NCI-H1436 (cell line): Measurements from ENCODE around the gene ALG14.
"Not testable (repeated sequence)": the region's sequence is repeated elsewhere in the genome, so short reads cannot be mapped to it uniquely, and the experiment has no call there.

Source experiments
- DNase-seq: peaks from one replicate; lab custom pipeline; 2025; lab: John Stamatoyannopoulos, UW

ALG14 gene

DNA sequence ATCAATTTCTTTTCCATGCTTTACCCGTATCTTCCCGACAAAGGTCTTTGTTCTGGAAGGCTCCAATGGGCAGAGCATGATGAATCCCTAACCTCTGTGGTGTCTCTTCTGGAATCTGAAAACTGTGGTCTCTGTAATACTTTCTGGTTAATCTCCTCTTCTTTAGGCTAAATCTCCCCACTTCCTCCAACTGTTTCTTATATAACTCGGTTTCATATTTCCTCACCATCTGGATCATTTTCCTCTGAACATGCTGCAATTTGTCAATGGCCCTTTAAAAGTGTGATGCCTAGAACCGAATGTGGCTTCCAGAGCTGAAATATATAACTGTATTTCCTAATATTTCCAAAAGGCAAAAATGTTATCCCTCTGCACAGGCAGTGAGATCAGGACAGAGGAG lies 66.1 kb downstream of the ALG14 start:
- DNase-seq = no peak

DNA sequence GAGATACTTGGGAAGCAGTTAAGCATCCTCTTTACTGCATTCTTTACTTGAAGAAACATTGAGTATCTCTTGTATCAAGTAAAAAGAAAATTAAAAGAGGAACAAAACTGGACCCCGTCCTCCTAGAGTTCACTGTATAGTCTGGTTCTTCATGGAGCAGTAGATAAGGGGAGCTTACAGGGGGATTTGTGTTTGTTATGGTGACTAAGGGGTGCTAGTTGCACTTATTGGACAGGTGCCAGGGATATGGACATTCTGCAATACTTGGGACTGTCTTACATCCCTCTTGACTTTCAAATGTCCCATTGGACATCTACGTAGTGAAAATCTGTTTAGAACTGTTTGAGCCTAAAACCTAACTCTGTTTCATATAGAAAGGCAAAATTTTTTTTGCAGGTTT lies 67.2 kb downstream of the ALG14 start:
- DNase-seq = no peak

DNA sequence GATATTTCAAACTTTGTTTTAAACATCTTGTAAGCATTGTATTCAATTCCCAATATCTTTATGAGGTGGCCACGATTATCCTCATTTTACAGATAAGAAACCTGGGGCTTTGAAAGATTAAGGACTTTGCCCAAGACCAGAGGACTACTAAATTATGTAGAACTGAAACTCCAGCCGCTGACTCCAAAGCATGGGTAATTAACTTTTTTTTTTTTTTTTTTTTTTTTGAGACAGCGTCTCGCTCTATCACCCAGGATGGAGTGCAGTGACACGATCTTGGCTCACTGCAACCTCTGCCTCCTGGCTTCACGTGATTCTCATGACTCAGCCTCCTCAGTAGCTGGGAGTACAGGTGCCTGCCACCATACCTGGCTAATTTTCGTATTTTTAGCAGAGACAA lies 68.7 kb downstream of the ALG14 start:
- no peak for DNase-seq

DNA sequence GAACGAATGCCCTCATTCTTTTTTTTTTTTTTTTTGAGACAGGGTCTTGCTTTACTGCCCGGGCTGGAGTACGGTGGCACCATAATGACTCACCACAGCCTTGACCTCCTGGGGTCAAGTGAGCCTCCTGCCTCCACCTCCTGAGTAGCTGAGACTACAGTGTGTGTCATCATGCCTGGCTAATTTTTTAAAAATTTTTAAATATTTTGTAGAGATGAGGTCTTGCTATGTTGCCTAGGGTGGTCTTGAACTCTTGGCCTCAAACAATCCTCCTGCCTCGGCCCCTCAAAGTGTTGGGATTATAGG lies 69.4 kb downstream of the ALG14 start:
- DNase-seq = no peak

DNA sequence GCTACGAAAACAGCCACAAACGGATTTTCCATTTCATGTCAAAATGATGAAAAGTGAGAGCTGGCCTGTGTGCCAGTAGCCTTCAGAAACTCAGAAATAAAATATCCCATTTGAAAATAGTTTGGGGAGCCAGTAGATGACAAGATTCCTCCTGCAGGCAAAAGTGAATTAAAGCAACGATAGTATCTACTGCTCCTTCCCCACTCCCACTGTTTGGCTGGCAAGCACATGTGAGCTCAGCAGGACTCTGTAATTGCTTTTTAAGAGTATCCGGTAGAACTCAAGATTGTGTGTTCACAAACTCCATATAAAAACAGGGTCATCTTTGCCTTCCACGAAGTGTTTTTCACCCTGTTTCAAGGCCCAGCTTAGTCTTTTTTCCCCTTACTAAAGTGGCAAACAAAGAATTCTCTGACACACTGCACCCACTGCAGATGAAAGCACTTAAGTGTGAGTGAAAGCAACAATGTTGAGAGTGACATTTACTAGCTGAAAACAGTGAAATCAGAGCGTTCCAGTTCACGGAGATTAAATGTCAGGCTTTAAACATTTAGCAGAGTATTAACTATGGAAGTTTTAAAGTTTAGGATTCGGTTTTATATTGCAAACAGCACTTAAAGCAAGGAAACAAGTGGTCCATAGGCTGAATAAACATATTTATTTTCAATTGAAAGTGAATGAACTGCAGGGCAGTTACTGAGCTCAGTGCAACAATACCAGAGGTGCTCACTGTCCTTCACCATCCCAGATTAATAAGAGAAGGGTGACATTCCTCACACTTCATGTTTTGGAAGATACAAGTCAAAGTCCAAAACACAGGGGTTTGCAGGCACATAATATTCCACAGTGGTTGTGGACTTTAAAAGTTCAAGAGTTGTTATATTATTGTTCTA lies 70.0 kb downstream of the ALG14 start:
- DNase-seq = no peak

DNA sequence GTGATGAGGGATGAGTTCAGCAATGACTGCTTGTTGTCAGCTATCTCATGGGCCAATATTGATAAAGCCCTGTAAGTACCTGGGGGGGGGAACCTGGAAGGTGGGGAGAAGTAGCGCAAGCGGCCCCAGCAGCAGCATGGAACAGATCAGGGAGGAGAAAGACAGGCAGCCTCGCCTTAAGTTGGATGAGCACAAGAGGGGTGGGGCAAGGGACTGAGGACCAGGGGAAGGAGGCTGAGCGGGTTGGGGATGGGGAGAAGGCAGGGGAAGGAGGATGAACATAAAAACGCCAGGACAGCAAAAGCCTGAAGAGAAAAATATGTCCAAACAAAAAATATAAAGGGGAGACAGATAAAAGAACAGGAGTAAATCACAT lies 70.6 kb downstream of the ALG14 start:
- no peak for DNase-seq

DNA sequence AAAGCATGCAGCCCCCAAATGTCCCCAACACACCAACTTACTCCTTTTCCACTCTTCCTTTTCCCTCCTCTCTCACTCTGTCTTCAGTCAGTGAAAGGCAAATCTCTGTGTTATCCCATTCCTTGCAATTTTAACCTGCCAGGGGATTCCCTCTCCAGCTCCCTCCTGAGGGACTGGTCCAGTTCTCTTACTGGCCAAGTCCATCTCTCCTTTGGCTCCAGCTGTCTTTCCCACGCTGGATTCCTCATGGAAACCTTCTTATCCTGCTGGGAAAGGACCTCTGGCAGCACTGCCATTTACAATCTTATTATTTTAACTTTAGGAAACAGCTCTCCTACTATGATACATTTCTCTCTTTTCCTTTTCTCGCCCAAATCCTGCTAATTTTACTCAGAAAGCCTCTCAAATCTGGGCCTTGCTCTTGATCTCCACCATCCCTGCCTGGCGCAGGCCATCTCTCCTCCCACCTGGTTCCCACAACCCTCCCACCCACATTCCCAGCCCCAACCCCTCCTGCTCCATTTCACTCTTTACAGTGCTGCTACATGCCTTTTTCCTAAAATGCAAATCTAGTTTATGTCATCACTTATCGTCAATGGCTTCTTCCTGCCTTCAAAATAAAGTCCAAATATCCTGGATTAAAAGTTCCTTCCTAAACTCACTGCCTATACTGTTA lies 73.2 kb downstream of the ALG14 start:
- no peak for DNase-seq

DNA sequence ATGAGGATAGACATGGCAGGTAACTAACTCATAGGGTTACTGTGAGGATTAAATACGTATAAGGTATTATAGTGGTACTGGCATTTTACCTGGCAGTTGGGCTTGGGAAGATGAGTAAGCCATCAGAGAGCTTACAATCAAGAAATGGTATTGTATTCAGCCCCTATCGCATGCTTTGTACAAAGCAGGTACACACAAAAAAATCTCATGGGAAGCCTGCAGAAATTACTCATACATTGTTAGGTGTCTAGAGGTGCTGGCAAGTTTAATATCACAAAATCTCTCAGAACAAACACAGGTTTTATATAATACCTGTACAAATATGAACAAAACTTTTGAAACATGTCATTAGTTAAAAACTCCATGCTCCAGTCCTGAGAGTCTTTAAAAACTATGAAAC lies 74.0 kb downstream of the ALG14 start:
- no peak for DNase-seq

DNA sequence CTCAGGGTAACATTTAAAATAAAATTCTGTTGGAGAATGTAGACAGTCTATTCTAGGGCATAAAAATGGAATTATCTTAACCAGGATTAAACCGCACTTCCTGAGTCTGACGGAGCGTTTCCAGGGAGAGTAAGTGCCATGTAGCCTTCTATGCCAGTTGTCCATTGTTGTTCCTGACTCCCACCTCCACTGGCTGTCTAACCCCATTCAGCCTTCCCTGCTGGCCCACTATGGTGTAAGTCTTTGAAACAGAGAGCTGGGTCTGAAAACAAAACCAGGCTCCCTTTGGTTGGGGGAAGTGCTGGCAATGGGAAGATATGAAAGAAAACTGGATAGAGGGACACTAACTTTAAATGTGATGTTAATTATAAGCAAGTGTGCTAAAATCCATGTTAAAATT lies 74.6 kb downstream of the ALG14 start:
- DNase-seq = no peak

DNA sequence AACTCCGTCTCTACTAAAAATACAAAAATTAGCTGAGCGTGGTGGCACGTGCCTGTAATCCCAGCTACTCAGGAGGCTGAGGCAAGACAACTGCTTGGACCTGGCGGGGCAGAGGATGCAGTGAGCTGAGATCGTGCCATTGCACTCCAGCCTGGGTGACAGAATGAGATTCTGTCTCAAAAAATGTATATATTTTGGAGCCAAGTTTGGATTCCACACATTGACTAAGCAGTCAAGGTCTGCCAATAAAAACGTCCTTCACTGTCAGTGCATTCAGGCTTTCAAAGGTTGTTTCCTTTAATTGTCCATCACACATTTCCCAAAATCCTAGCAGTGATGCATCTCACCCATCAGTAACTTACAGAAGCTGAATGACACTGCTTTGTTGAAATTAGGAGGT lies 77.2 kb downstream of the ALG14 start:
- DNase-seq = not testable (repeated sequence)

DNA sequence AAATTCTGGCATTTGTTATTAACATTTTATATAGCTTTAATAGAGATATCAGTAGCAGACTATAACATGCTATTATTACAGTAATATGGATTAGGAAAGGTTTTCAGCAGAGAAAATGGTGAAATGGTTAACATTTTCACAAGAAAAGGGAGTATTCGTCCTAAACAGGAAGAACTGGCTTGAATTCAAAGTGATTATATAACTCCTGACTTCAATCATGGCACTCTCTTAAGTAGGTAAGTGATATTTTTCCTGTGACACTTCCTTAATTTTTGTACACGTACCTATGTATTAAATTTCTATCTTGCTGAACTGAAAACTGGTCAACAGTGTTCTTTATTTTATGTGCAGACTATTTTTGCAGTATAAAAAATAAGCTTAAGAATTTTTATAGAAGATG lies 77.9 kb downstream of the ALG14 start:
- no peak for DNase-seq

DNA sequence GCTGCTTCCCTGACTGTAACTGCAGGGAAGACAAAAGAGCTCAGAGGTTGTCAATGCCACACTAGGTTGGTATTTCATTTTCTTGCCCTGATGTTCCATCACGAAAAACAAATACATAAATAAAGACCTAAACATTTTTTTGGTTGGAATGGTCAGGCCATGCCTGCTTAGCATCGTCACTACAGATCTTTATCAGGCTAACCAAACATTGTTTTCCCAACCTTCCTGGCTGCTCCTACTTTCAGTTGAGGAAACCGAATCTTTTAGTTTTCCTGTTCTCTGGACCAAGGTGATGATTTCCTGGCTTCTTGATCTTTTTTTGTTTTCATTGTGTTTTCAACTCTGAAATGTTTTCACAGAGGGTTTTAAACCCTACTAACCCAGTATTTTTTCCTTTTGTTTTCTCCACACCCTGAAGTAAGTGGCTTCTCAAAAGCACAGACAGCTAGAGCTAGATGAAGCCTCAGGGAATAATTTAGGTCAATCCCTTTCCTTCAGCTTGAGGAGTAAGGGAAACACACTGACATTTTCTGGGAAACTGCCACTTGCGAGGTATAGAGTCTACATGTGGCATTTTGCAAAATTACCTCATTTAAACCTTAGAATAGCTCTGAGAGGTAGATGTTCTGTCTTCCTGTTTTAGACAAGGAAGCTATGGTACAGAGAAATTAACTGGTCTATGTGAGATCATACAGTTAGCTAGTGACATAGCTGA lies 78.7 kb downstream of the ALG14 start:
- DNase-seq = no peak

DNA sequence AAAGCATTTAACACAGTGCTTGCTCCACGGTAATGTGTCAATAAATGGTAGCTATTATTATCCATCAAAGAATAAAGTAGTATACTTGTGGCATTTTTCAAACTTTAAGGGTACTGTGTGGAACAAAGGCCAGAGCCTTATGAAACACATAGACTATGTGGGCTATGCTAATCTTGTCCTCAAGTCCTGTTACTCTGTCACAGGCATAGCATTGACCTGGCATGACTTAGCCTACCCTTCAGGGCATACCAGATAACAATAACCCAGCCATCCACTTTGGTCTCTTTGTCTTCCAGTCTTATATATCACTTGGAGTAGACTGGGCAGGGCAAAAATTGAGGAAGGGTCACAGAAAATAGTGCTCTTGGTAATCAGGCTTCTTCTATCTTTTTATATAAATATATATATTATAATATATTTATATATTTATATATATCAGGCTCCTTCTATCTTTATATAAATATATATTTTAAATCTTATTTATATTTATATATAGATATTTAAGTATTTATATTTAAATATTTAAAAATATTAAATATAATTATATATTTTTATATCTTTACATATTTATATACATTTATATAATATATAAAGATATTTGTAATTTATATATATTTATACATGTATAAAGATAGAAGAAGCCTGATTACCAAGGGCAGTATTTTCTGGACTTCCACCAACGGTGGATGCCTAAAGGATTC lies 79.7 kb downstream of the ALG14 start:
- DNase-seq = no peak

DNA sequence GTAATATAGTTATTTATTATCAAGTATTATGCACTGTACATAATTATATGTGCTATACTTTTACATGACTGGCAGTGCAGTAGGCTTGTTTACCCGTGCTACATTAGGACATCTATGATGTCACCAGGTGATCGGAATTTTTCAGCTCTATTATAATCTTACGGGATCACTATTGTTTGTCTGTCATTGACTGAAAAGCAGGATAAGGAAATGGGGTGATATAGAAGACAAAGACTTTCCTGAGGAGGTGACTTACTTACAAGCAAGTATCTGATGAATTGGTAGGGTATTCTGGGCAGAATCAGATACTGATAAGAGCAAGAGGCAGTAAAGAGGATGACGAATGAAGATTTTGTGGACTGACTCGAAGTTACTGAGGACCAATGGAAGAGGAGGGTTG lies 80.6 kb downstream of the ALG14 start:
- DNase-seq = no peak

DNA sequence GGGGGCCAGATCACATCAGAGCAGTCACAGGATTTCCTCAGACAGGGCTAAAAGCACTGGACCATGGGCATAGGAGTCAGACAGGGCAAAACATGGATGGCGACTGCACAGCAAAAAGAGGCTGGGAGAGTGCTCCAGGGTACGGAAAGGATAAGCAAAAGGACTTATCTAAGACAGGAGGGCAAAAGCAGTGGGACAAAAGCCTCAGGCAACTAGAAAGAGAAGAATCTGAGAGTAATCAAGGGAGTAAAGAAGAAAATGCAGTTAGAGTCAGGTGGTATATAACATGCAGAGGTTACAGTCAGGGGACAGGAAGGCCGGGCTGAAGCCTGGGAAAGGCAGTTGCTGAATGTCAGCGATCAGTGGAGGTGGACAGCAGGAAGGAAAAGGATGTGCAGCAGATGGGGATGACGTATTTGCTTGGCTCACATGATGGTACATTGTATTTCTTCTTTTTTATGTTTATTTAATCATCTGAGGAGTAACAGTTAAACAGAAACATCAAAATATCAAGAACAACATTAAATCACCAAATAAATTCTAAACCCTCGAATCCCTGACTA lies 82.8 kb downstream of the ALG14 start:
- no peak for DNase-seq

DNA sequence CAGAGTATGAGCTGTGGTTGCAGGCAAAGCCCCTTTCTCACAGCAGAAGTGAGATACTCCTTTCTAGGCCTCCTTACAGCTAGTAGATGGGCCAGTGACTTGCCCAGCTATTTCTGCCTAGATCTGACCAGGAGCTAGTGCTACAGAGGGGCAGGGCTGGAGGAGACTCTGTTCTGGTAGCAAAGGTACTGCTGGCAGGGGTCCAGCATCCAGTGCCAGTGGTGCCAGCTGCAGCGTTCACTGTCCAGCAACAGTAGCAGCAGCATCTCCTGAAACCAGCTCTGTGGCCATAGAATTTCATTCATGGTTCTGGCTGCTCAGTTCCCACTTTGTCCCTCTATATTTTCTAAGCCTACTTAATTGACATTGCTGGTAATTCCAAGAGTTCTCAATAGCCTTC lies 83.4 kb downstream of the ALG14 start:
- no peak for DNase-seq

DNA sequence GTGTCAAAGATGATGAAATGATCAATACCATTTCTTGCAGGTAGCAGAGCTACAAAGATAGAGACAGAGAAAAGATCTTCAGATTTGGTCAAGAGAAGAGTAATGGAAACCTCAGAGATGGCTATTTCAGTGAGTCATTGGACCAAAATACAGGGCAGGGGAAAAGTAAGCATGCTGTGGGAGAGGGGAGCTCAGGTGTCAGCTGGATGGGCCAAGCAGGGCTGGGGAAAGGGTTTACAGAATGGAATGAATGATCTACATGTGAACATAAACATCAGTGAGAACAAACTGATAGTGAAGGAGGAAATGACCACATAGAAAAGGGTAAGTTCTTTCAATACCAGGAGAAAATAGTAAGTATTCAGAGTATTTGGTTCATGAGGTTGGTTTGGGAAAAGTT lies 84.4 kb downstream of the ALG14 start:
- DNase-seq = no peak

DNA sequence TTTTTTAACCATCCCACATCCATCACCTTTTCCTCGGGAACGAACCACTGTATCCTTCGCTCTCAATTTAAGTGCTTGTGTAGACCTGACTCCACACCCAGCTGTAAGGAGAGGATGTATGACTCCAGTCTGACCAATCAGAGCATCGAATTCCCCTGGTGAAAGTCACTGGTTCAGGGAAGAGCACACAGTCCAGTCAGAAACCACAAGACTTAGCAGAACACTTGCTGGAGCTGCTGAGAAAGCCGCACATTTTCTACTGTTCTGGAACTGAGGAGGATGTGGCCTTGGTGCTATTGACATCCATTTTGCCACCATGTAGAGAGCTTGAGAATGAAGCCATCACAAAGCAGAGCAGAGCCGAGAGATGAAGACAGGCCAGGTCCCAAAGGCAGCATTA lies 86.0 kb downstream of the ALG14 start:
- DNase-seq = no peak

DNA sequence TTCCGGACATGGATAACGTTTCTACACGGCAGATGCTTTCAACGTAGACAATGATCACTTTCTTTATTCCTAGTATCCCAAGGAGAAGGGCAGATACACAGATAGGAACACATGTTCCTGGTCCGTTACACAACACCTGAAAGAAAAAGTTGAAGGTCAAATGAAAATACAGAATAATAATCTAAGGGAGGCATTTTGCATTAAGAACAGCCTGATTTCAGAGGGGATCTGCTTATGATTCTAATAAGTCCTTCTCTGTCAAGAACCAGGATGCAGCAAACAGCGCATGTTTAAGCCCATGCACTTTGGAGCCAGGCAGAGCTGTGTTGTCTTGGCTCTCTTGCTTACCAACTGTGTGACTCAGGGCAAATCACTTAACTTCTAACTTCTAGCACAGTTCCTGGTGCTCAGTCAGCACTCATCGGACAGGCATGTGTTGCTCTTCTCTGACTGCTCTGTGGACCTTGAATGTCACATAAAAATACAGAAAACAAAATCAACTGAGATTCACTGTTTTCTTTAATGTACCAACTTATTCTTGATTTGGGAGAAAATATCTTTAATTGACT lies 89.5 kb downstream of the ALG14 start:
- DNase-seq = no peak

DNA sequence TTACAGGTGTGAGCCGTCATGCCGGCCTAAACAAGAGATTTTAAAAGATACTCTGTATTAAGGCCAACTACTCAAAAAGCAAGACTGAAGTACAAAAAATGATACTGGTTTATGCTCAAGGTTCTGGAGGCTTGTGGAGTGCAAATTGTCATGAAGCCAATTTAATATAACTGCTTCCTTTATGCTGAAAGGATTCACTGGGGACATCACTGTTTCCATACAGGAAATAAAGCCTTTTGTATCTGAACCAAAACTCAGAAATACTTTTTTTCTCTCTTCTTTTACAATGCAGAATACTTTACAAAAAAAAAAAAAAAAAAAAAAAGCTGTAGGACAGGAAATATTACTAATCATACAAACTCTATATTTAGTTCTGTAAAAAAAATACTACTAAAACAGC lies 90.4 kb downstream of the ALG14 start:
- DNase-seq = no peak

DNA sequence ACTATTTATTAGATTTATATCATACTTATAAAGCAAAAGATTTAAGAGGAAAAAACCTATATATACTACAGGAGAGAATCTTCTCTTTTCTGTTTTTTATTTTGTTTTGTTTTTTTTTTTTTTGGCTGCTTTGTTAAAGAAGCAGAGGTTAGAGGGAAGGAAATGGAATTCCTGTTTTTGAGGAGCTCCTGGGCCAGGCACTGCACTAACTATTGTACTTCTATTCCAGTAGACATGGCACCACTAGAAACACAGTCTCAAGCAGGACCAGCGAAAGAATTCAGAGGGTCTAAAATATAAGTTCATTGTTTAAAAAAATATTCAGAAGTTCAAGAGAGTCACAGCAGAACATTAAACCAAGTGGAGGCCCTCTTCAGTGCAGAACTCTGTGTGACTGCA lies 91.2 kb downstream of the ALG14 start:
- DNase-seq = no peak
